Measurements from ENCODE around the gene CPHXL.

GRCh38 chr16:75745242-75745641 is 19.0 kb upstream of the CPHXL start:
- TF ChIP-seq POLR2A (IDR thresholded peaks at IDR 0.05; ENCODE audit: low read depth, low read length) = no peak
- TF ChIP-seq RAD21 (IDR thresholded peaks at IDR 0.05; ENCODE audit: low read length) = no peak
- TF ChIP-seq CTCF (conservative IDR thresholded peaks at IDR 0.05; ENCODE audit: low read depth, low read length) = no peak
- no peak for TF ChIP-seq CEBPB (IDR thresholded peaks at IDR 0.05; ENCODE audit: low read depth, low read length)
- TF ChIP-seq SMC3 (IDR thresholded peaks at IDR 0.05; ENCODE audit: low read depth, low read length) = no peak
- no peak for TF ChIP-seq CHD1 (IDR thresholded peaks at IDR 0.05; ENCODE audit: low read depth, low read length)
- TF ChIP-seq RCOR1 (IDR thresholded peaks at IDR 0.05; ENCODE audit: insufficient replicate concordance, low read length) = no peak
- no peak for TF ChIP-seq MAZ (IDR thresholded peaks at IDR 0.05; ENCODE audit: borderline replicate concordance, low read depth, low read length)
- no peak for TF ChIP-seq USF2 (IDR thresholded peaks at IDR 0.05; ENCODE audit: low read depth, low read length)
- TF ChIP-seq FOS (IDR thresholded peaks at IDR 0.05; ENCODE audit: low read depth, low read length) = no peak
- TF ChIP-seq RFX5 (IDR thresholded peaks at IDR 0.05; ENCODE audit: low read depth, low read length) = no peak
- no peak for TF ChIP-seq BHLHE40 (IDR thresholded peaks at IDR 0.05; ENCODE audit: low read depth, low read length)

Data from IMR-90 (cell line).